ENCODE measurements around the gene CD247.
A peak's percentile ranks its signal among the peaks of the same experiment; 100 is the strongest.

The CD247 gene

DNA sequence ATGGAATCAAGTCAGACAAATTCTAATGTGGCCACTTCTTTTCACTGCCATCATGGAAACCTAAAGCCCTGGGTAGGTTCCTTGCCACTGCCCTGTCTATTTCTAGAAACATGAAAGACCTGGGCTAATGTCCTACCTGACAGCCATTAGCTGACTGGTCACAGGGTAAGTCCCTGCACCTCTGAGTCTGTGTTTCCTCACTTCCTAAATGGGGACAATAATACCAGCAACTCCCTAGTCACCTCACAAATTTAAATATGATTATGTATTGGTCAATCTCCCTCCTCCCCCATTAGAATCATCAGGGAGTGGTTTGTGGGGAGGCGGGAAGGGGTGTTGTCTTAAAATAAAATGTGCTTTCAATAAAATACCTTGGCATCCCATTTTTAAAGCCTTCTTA, 33.0 kb upstream of the CD247 start:
- no peak for DNase-seq (ENCODE audit: low read depth)
- H3K4me3 ChIP-seq (ENCODE audit: control insufficient read depth, low read depth, low read length) = no peak overlapping the region
- TF ChIP-seq, protein P1, sequence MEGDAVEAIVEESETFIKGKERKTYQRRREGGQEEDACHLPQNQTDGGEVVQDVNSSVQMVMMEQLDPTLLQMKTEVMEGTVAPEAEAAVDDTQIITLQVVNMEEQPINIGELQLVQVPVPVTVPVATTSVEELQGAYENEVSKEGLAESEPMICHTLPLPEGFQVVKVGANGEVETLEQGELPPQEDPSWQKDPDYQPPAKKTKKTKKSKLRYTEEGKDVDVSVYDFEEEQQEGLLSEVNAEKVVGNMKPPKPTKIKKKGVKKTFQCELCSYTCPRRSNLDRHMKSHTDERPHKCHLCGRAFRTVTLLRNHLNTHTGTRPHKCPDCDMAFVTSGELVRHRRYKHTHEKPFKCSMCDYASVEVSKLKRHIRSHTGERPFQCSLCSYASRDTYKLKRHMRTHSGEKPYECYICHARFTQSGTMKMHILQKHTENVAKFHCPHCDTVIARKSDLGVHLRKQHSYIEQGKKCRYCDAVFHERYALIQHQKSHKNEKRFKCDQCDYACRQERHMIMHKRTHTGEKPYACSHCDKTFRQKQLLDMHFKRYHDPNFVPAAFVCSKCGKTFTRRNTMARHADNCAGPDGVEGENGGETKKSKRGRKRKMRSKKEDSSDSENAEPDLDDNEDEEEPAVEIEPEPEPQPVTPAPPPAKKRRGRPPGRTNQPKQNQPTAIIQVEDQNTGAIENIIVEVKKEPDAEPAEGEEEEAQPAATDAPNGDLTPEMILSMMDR (conservative IDR thresholded peaks at IDR 0.05; ENCODE audit: control insufficient read depth, insufficient read depth, low read depth, low read length) = no peak

DNA sequence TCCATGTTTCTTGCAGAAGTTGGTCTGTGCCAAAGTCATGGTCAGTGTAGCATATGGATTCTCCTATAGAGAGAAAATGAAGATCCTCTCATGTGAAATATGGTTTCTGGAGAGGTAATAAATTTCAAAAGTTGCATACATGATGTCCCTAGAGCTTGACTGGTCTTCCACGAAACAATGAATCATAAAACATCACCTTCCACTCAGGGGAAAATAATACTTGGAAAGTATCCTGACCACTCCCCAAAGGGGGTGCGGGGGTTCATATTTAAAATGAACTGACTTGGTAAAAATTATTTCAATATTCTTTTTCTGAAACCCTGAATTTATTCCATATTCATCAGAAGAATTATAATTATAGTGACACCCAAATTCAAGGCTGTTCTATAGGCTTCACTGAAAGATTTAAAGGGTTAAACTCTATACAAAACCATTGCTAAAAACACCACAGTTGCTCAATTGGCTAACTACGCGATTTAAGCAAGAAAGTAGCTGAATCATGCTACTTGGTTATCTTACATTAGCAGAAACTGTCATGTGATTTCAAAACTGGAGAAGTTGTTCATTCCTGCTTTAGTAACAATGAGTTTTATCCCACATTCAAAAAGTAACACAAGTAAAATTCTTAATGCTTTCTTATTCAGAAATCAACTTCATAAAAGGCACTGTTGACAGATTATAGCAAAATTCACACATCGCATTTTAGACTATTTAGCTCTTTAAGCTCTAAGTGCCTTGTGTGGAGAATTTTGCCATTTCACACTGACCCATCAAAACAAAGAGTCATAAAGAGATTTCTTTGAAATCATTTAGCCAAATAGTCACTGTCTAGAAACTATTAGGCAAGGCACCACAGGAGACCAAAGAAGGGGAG, 30.0 kb upstream of the CD247 start:
- DNase-seq (ENCODE audit: low read depth) = peak; percentile 87
- TF ChIP-seq, protein P1 (conservative IDR thresholded peaks at IDR 0.05; ENCODE audit: control insufficient read depth, insufficient read depth, low read depth, low read length) = no peak
- H3K4me3 ChIP-seq (ENCODE audit: control insufficient read depth, low read depth, low read length) = no peak overlapping the region

DNA sequence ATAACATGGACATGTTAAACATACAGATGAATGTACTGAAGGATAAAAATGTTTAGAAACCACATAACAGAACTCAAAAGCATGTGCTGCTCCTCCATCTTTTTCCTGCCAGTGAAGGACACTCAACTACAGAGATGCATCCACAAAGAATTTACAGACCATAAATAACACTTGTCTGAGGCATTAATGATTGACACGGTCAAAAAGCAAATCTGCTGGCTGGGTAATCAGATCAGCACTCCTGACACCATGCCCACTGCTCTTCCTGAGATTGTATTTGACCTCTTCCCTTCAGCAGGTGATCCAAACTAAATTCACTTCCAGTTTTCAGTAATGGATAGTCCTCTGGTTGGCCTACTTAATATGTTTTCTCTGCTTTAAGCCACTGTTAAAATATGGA, 28.6 kb upstream of the CD247 start:
- TF ChIP-seq, protein P1 (conservative IDR thresholded peaks at IDR 0.05; ENCODE audit: control insufficient read depth, insufficient read depth, low read depth, low read length) = no peak
- H3K4me3 ChIP-seq (ENCODE audit: control insufficient read depth, low read depth, low read length) = no peak overlapping the region
- no peak for DNase-seq (ENCODE audit: low read depth)

DNA sequence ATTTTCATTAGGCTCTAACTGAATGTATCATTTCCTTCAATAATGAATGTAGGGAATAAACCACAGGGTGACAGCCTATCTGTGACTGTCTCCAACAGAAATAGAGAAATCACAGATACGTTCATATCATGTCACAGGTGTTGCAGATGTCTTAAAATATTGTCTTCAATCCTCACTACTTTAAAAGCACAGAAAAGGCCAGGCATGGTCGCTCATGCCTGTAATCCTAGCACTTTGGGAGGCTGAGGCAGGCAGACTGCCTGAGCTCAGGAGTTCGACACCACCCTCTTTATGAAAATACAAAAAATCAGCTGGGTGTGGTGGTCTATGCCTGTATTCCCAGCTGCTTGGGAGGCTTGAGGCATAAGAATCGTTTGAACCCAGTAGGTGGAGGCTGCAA, 27.0 kb upstream of the CD247 start:
- H3K4me3 ChIP-seq (ENCODE audit: control insufficient read depth, low read depth, low read length) = no peak overlapping the region
- no peak for DNase-seq (ENCODE audit: low read depth)
- TF ChIP-seq, protein P1 (conservative IDR thresholded peaks at IDR 0.05; ENCODE audit: control insufficient read depth, insufficient read depth, low read depth, low read length) = no peak

DNA sequence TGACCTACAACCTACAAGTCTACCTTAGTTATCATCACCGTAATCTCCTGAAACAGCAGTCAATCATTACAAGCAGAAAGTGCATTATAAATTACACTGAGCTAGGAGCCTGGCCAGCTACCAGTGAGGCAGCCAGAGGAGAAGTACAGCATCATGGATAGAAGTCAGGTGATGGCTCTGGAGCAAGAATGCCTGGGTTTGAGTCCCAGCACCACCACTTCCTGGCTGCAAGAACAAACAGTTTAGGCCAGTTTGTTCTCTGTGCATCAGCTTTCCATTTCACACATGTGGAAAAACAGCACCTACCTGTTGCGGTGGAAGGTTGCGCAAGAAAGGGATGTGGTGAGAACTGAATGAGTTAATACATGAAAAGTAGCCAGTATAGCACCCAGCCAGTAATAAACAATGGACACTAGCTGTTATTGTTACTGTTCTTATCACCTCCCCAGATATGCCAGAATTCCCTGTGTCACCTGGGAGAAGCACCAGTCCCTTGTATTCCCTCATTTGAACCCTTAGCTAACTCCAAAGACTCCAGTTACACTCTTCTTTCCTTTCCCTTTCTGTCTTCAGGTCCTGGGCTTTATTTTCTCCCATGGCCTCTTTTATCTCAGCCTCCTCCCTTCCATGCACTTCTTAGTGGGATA, 26.2 kb upstream of the CD247 start:
- DNase-seq (ENCODE audit: low read depth) = no peak
- no peak overlapping the region for H3K4me3 ChIP-seq (ENCODE audit: control insufficient read depth, low read depth, low read length)
- TF ChIP-seq, protein P1 (conservative IDR thresholded peaks at IDR 0.05; ENCODE audit: control insufficient read depth, insufficient read depth, low read depth, low read length) = no peak

DNA sequence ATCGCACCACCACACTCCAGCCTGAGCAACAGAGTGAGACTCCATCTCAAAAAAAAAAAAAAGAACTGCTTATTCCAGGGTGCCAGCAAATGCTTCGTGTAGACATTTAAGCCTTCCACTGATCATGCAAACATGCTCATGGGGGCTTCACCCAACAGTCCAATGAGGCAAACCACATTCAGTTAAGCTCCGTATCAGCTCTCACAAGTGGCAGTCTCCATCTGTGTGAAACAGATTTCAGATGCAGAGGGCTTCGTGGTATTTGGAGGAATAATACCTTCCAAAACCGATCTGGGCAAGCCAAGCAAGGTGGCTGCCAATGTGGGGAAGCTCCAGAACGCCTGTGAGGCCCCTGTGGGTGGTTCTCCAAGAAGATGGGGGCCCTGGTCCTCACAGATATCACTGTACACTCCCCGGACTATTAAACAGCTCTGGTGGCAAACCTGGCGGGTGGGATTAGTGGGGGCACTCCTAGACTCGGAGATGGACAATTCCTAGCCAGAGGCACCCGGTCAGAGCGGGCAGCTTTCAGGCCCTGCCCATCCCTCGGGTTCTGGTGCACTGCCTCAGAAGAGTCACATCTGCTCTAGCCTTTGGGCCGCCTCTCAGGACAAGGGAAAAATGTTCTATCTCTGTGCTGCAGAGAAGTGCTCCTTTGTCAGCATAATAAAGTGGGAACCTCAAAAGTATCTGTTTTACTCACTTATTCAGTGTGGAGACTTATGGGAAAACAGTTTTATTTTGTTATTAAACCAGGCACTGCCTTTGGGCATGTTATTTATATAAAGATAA, 25.1 kb upstream of the CD247 start:
- DNase-seq (ENCODE audit: low read depth) = no peak
- no peak overlapping the region for H3K4me3 ChIP-seq (ENCODE audit: control insufficient read depth, low read depth, low read length)
- TF ChIP-seq, protein P1 (conservative IDR thresholded peaks at IDR 0.05; ENCODE audit: control insufficient read depth, insufficient read depth, low read depth, low read length) = no peak
